GM12801 (cell line): Measurements from ENCODE around the gene HSBP1L1.

ENCODE experiments used
- CTCF ChIP-seq: IDR thresholded peaks from one replicate; pipeline ENCODE4 v1.5.1; 2011; ENCODE audit warnings: control low read depth; ENCODE audit not compliant: insufficient read length; ENCODE audit errors: extremely low read depth

Gene HSBP1L1

GRCh38 chr18:80009661-80010550, 45.5 kb downstream of the HSBP1L1 start:
- no peak for TF ChIP-seq CTCF

DNA sequence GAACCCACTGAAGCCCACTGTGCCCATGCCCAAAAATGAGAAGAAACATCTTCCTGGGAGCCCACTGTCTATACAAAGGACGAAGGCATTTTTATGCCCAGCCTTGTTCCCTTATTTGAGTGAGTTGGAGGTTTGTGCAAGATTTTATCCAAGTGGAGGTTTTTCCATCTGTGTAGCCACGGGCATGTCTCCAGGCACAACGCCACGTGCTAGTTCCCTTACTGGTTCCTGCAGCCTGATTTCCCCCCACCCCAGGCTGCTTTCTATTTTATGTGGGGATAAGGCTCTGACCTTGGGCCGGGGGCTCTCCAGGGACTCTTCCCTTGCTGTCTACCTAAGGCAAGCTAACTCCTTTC, 46.1 kb downstream of the HSBP1L1 start:
- TF ChIP-seq CTCF = no peak

DNA sequence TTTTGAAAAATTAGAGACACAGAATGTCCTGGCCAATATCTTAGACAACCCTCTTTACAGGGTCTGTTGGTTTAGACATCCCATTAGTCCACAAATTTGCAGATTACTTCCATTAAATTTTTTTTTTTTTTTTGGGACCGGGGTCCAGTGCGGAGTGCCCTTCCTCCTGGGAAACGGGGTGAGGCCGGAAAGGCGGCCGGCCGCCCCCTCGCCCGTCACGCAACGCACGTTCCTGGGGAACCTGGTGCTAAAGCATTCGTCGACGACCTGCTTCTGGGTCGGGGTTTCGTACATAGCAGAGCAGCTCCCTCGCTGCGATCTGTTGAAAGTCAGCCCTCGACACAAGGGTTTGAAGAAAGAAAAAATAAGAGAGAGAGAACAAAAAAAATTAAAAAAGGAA, 48.3 kb downstream of the HSBP1L1 start:
- no peak for TF ChIP-seq CTCF
